Activated CD8-positive, alpha-beta memory T cell treated with anti-CD3 and anti-CD28 coated beads, Interleukin-2, amount 10 ng/mL, durations not matched to agents 7 days and 5 days (primary cell): ENCODE measurements around the gene ADAM33. TPM values are rescaled to one million over a fixed set of nuclear protein-coding genes. Genes with fewer than 3 reads are reported as not detected.

Experiments used
- ATAC-seq: fragments of 150-1000 bp; cut with Tn5 transposase; one replicate; pipeline ENCODE4 v1.10.0; 2021; ENCODE audit warnings: moderate library complexity
- CTCF ChIA-PET: fragments of 350-600 bp; sonication (Branson Sonifier 250); formaldehyde crosslinking; loops from one replicate; lab custom pipeline; 2021; ENCODE audit warnings: antibody characterized with exemption; lab: Charles Lee
- DNase-seq: peaks from one replicate; pipeline ENCODE4 v3.0.0-alpha.2; 2020
- H3K27ac Mint-ChIP-seq: one replicate; pipeline ENCODE4 v1.8.0; 2021; ENCODE audit warnings: mild to moderate bottlenecking, mixed read lengths
- H3K27me3 Mint-ChIP-seq: one replicate; pipeline ENCODE4 v1.8.0; 2021; ENCODE audit warnings: mixed read lengths
- H3K36me3 Mint-ChIP-seq: one replicate; pipeline ENCODE4 v1.8.0; 2021; ENCODE audit warnings: mild to moderate bottlenecking, mixed read lengths
- H3K4me1 Mint-ChIP-seq: one replicate; pipeline ENCODE4 v1.8.0; 2021; ENCODE audit warnings: mixed read lengths
- H3K4me3 Mint-ChIP-seq: one replicate; pipeline ENCODE4 v1.8.0; 2021; ENCODE audit warnings: mild to moderate bottlenecking, moderate library complexity, mixed read lengths
- H3K9me3 Mint-ChIP-seq: one replicate; pipeline ENCODE4 v1.8.0; 2022; ENCODE audit warnings: low read depth, mixed read lengths
- total RNA-seq, 2 experiments: library from RNA; stranded (reverse); gene quantifications; one replicate each; pipeline ENCODE4 v1.2.3, GENCODE V29; 2021

The ADAM33 gene
- total RNA-seq, 2 experiments from 2014 or later: not detected

- CTCF ChIA-PET: interaction anchor here (1.1 to 5.7 kb wide), 4 partner anchors 9 to 100 kb away, joined by 4 to 47 read pairs (median 14); partner anchors contain the start of gene ADISSP
- DNase-seq: no peak
- Mint-ChIP-seq H3K27me3 (peaks cover 84% of the 10 kb centered on the region), H3K4me1 (peaks cover 33% of the 10 kb centered on the region), H3K9me3 (no peaks in the 10 kb centered on the region), H3K36me3 (no peaks in the 10 kb centered on the region), H3K4me3 (no peak overlapping the region), H3K27ac (no peak overlapping the region)
- no peak for ATAC-seq
Measured at GRCh38 chr20:3667434-3668037, 14.3 kb downstream of the ADAM33 start.

- no peak for DNase-seq
- Mint-ChIP-seq H3K36me3 (no peaks in the 10 kb centered on the region), H3K27ac (no peak overlapping the region), H3K9me3 (no peaks in the 10 kb centered on the region), H3K4me1 (peaks cover 48% of the 10 kb centered on the region), H3K27me3 (peaks cover 77% of the 10 kb centered on the region), H3K4me3 (no peak overlapping the region)
- no peak for ATAC-seq
- CTCF ChIA-PET: interaction anchor here (5.7 kb wide), 1 partner anchor 13 kb away, joined by 47 read pairs; no protein-coding TSS in a partner anchor
Measured at GRCh38 chr20:3663858-3664257, 18.0 kb downstream of the ADAM33 start.

DNA sequence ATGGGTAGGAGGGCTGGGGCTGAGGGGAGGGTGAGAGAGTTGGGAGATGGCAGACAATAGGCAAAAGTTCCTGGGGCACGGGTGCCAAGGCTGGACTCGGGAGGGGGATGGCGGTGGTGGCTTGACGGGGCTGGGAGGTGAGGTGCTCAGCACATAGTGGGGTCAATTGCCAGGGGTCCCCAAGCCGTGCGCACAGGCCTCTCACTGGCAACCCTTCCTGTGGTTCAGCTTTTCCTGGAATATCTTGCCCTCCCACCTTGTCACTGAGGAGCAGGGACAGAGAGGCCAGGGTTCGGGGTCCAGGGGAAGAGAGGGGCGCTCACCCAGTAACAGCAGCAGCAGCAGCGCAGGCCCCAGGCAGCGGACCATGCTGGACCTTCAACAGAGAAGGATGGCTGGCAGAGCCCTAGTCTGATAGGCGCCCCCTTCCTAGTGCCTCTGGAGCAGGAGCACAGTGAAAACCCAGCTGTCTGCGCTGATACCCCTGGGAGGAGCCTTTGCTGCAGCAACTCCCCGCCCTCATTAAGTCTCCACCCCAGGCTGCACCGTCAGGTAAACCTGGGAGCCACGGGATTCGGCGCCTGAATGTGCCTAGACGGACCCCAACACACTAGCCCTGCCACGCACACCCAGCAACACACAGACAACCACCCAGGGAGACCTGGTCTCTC lies 18.6 kb downstream of the ADAM33 start, which contains the start of gene GFRA4:
GFRA4 (minus strand) TSS at position 369 of the 671 bp plus-strand sequence; CDS start at position 369, 0 bp downstream.
- Mint-ChIP-seq H3K4me1 (peaks cover 52% of the 10 kb centered on the region), H3K9me3 (no peaks in the 10 kb centered on the region), H3K4me3 (no peak within 1 kb of the TSS), H3K36me3 (no peaks in the 10 kb centered on the region), H3K27ac (no peak within 1 kb of the TSS), H3K27me3 (peaks cover 71% of the 10 kb centered on the region)
- CTCF ChIA-PET: interaction anchor here (1.2 to 5.7 kb wide), 3 partner anchors 13 to 48 kb away, joined by 3 to 47 read pairs (median 5); no protein-coding TSS in a partner anchor
- ATAC-seq (no peak), DNase-seq (no peak)

GRCh38 chr20:3661814-3662665 lies 19.8 kb downstream of the ADAM33 start:
- Mint-ChIP-seq H3K4me1 (peaks cover 51% of the 10 kb centered on the region), H3K36me3 (no peaks in the 10 kb centered on the region), H3K27ac (no peak overlapping the region), H3K4me3 (no peak overlapping the region), H3K27me3 (peaks cover 66% of the 10 kb centered on the region), H3K9me3 (no peaks in the 10 kb centered on the region)
- CTCF ChIA-PET: interaction anchor here (1.0 to 1.3 kb wide), 3 partner anchors 12 to 49 kb away, joined by 3 to 5 read pairs (median 3); no protein-coding TSS in a partner anchor
- DNase-seq: no peak
- ATAC-seq: no peak

GRCh38 chr20:3661060-3661813 lies 20.6 kb downstream of the ADAM33 start:
- Mint-ChIP-seq H3K27ac (no peak overlapping the region), H3K4me3 (no peak overlapping the region), H3K9me3 (no peaks in the 10 kb centered on the region), H3K27me3 (peaks cover 67% of the 10 kb centered on the region), H3K36me3 (no peaks in the 10 kb centered on the region), H3K4me1 (peaks cover 43% of the 10 kb centered on the region)
- DNase-seq (no peak), ATAC-seq (no peak)
- CTCF ChIA-PET: no interaction called here

DNA sequence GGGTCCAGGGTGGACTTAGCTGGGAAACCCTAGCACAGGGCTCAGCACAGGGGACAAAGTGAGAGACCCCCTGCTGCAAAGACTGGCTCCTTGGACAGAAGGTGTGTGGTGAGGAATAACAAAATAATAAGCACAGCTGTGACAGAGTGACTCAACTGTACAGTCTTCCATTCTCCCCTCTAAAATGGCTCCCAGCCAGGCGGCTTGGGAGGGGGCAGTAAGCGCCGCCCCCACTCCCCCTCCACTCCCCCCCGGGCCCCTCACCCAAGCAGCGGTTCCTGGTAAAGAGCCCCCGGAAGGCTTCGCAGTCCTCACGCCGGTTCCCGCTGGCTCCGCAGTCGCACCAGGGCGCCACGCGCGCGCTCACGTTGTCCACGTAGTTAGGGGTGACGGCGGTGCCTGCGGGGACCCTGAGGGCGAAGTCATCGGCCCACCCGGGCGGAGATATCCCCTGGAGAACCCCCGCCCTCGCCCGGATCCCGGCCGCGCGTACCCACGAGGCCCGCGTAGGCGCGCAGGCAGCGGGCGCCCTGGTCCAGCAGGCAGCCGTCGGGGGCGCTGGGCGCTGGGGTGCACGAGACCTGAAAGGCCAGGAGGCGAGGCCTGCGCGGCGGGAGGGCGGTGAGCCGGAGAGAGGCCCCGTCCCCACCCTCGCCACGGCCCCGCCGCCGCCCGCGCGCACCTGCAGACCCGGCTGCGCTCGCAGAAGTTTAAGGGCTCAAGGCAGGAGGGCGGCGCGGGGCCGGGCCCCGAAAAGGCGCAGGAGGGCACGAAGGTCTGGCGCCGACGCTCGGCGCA lies 21.3 kb downstream of the ADAM33 start:
- DNase-seq (no peak), ATAC-seq (no peak)
- Mint-ChIP-seq H3K4me1 (peaks cover 35% of the 10 kb centered on the region), H3K27ac (no peak overlapping the region), H3K27me3 (peaks cover 67% of the 10 kb centered on the region), H3K36me3 (no peaks in the 10 kb centered on the region), H3K9me3 (no peaks in the 10 kb centered on the region), H3K4me3 (no peak overlapping the region)
- CTCF ChIA-PET: no interaction called here

DNA sequence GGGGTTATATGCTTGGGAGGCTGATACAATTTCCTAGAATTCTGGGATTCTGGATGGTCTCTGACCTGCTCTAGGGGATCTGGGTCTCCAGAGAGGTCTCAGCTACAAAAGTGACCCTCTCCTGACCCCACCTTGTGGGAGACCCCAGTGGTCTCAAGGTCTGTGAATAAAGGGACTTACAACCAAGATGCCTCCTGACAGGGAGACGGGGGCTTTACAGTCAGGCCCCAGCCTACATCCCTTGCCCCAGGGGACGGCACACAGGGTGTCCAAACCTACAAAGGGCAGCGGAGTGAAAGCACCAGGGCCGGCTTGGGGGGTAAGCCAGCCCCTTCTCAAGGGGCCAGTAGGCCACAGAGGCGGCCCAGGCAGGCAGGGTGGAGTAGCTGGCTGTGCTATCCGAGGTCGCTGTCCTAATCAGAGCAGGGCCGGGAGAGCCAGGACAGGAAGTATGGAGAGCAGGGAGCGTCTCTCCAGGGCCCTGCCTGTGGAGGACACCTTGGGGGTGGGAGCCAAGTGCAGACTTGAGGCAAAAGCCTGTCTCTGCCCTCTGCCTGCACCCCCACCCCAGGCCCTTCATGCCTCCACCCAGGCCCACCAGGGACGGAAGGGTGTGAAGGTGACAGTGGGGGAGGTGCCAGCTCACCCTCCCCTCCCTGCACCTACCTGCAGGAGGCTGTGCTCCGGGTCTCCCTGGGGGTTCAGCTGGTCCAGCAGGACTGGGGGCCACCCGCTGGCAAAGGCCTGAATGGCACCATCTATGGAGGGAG lies 22.1 kb downstream of the ADAM33 start:
- peaks cover 27% of the 10 kb centered on the region for H3K4me1 Mint-ChIP-seq
- no peak overlapping the region for H3K27ac Mint-ChIP-seq
- no peak for DNase-seq
- H3K27me3 Mint-ChIP-seq: peaks cover 61% of the 10 kb centered on the region
- CTCF ChIA-PET: interaction anchor here (1.2 to 2.1 kb wide), 3 partner anchors 9 to 96 kb away, joined by 4 to 11 read pairs (median 5); no protein-coding TSS in a partner anchor
- ATAC-seq: no peak
- H3K4me3 Mint-ChIP-seq: no peak overlapping the region
- H3K36me3 Mint-ChIP-seq: no peaks in the 10 kb centered on the region
- H3K9me3 Mint-ChIP-seq: no peaks in the 10 kb centered on the region

DNA sequence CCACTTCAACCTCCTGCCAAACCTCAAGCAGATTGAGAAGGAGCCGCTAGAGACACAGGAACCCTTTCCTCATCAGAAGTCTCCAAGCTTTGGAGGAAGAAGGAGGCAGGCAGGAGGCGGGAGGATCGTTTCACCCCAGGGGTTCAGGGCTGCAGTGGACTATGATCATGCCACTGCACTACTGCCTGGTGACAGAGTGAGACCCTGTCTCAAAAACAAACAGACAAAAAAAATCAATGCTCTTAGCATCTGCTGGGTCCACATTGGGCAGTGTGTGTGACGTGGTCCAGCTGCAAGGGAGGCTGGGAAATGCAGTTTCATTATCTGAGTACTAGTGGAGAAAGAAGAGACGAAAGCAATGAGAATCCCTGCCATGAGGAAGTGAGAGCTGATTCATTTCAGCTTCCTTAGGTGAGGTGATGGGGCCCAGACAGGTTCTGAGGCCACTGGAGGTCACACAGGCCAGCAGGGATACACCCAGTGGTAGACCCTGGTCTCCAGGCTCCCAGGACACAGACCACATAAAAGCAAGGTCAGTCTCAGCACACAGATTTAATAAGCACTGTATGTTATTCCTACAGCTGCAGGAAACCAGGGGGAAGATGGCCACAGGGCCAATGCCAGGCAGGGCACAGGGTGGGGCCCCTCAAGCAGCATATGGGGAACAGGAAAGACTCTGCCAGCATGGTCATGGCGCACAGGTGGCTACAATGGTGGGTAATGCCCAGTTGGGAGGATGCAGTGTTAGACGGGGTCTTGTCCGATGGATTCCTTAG lies 22.9 kb downstream of the ADAM33 start:
- ATAC-seq (peak; percentile 88), DNase-seq (peak; percentile 79)
- H3K9me3 Mint-ChIP-seq: no peaks in the 10 kb centered on the region

GRCh38 chr20:3658019-3658715 lies 23.6 kb downstream of the ADAM33 start:
- H3K9me3 Mint-ChIP-seq: no peaks in the 10 kb centered on the region
- H3K27me3 Mint-ChIP-seq: peaks cover 49% of the 10 kb centered on the region
- no peak for DNase-seq
- H3K4me3 Mint-ChIP-seq: no peak overlapping the region
- no peak for ATAC-seq
- H3K27ac Mint-ChIP-seq: no peak overlapping the region
- CTCF ChIA-PET: interaction anchor here (0.8 to 2.1 kb wide), 6 partner anchors 10 to 95 kb away, joined by 3 to 11 read pairs (median 4); no protein-coding TSS in a partner anchor
- H3K36me3 Mint-ChIP-seq: peaks cover 1% of the 10 kb centered on the region
- peaks cover 32% of the 10 kb centered on the region for H3K4me1 Mint-ChIP-seq

More for the DNA sequence above, 22.9 kb downstream of the ADAM33 start:
- H3K4me1 Mint-ChIP-seq: peaks cover 26% of the 10 kb centered on the region
- peaks cover 55% of the 10 kb centered on the region for H3K27me3 Mint-ChIP-seq
- H3K27ac Mint-ChIP-seq: peak overlapping the region; percentile 59
- CTCF ChIA-PET: interaction anchor here (0.8 to 2.1 kb wide), 6 partner anchors 9 to 95 kb away, joined by 3 to 11 read pairs (median 4); no protein-coding TSS in a partner anchor
- peak overlapping the region; percentile 12 for H3K4me3 Mint-ChIP-seq
- no peaks in the 10 kb centered on the region for H3K36me3 Mint-ChIP-seq

- peaks cover 33% of the 10 kb centered on the region for H3K4me1 Mint-ChIP-seq
- DNase-seq (peak; percentile 29), ATAC-seq (no peak)
- H3K4me3 Mint-ChIP-seq: no peak overlapping the region
- peaks cover 25% of the 10 kb centered on the region for H3K27me3 Mint-ChIP-seq
- H3K9me3 Mint-ChIP-seq: no peaks in the 10 kb centered on the region
- CTCF ChIA-PET: interaction anchor here (1.2 kb wide), 1 partner anchor 16 kb away, joined by 3 read pairs; no protein-coding TSS in a partner anchor
- H3K27ac Mint-ChIP-seq: no peak overlapping the region
- H3K36me3 Mint-ChIP-seq: peaks cover 1% of the 10 kb centered on the region
Measured at GRCh38 chr20:3655131-3655405, 26.7 kb downstream of the ADAM33 start.
